ENCODE data around the gene KIF26B. TPM values are rescaled to one million over a fixed set of nuclear protein-coding genes. Genes with fewer than 3 reads are reported as not detected.

KIF26B gene
- total RNA-seq, 1 donor from 2014 or later = 2.1 TPM

DNA sequence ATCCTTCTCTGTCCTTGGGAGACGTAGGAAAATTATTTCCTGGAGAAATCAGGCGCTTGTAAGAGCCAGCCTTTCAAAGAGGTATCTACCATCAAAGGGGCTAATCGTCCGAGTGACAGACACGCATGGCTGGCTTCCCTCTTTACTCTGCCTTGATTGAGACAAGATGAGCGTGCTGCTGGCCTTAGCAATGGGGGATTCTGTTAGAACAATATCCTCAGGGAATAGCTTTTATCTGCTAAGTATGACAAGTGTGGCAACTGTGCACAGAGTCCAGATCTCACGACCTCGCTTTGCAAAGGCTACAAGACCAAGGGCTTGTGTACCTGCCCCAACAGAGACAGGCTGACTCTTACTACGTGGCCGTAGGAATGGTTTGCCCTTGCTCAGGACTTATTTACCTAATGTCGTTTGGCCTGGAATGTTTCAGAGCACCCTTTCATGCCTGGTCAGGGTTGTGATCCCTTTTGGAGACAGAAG, 417.1 kb downstream of the KIF26B start:
- Histone ChIP-seq H3K36me3 (ENCODE audit: control insufficient read depth, insufficient read depth, low read length) (no peaks in the 10 kb centered on the region), H3K4me3 (ENCODE audit: low read depth, low read length) (no peak overlapping the region), H3K27me3 (ENCODE audit: control insufficient read depth, insufficient read depth, low read length) (no peaks in the 10 kb centered on the region)
- TF ChIP-seq, protein P1, sequence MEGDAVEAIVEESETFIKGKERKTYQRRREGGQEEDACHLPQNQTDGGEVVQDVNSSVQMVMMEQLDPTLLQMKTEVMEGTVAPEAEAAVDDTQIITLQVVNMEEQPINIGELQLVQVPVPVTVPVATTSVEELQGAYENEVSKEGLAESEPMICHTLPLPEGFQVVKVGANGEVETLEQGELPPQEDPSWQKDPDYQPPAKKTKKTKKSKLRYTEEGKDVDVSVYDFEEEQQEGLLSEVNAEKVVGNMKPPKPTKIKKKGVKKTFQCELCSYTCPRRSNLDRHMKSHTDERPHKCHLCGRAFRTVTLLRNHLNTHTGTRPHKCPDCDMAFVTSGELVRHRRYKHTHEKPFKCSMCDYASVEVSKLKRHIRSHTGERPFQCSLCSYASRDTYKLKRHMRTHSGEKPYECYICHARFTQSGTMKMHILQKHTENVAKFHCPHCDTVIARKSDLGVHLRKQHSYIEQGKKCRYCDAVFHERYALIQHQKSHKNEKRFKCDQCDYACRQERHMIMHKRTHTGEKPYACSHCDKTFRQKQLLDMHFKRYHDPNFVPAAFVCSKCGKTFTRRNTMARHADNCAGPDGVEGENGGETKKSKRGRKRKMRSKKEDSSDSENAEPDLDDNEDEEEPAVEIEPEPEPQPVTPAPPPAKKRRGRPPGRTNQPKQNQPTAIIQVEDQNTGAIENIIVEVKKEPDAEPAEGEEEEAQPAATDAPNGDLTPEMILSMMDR (IDR thresholded peaks at IDR 0.05; ENCODE audit: insufficient read depth, low read length, severe bottlenecking) = no peak
- FAIRE-seq (no peak), DNase-seq (ENCODE audit: low read depth) (no peak)

- DNase-seq (ENCODE audit: low read depth) (no peak), FAIRE-seq (no peak)
- H3K4me3 ChIP-seq (ENCODE audit: low read depth, low read length) = no peak overlapping the region
- no peaks in the 10 kb centered on the region for H3K36me3 ChIP-seq (ENCODE audit: control insufficient read depth, insufficient read depth, low read length)
- TF ChIP-seq, protein P1 (IDR thresholded peaks at IDR 0.05; ENCODE audit: insufficient read depth, low read length, severe bottlenecking) = no peak
- no peaks in the 10 kb centered on the region for H3K27me3 ChIP-seq (ENCODE audit: control insufficient read depth, insufficient read depth, low read length)
These were observed 417.9 kb downstream of the KIF26B start for GRCh38 chr1:245572709-245573108.

GRCh38 chr1:245575710-245576109, 420.9 kb downstream of the KIF26B start:
- TF ChIP-seq, protein P1 (IDR thresholded peaks at IDR 0.05; ENCODE audit: insufficient read depth, low read length, severe bottlenecking) = no peak

DNA sequence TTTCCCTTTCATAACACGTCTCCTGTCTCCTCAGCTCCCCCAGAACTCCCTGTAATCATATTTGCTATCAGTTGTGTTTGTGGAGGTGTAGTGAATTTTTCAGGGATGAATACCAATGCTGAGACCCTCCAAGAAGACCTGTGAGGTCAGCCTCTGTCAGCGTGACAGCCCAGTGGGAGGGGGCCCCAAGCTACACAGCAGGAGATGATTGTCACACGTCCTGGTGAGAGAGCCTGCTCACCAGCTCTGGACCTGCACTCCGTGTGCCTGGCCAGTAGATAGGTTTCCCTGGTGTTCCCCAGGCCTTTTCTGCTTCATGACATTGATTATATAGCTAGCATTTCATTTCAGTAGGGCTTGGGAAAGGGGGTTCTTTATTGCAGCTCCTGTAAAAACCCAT, 421.5 kb downstream of the KIF26B start:
- no peaks in the 10 kb centered on the region for H3K36me3 ChIP-seq (ENCODE audit: control insufficient read depth, insufficient read depth, low read length)
- FAIRE-seq (no peak), DNase-seq (ENCODE audit: low read depth) (no peak)
- H3K27me3 ChIP-seq (ENCODE audit: control insufficient read depth, insufficient read depth, low read length) = no peaks in the 10 kb centered on the region
- no peak overlapping the region for H3K4me3 ChIP-seq (ENCODE audit: low read depth, low read length)
- TF ChIP-seq, protein P1 (IDR thresholded peaks at IDR 0.05; ENCODE audit: insufficient read depth, low read length, severe bottlenecking) = no peak

More at GRCh38 chr1:245575710-245576109, 420.9 kb downstream of the KIF26B start:
- DNase-seq (ENCODE audit: low read depth) = peak; percentile 4
- no peak overlapping the region for H3K4me3 ChIP-seq (ENCODE audit: low read depth, low read length)
- H3K36me3 ChIP-seq (ENCODE audit: control insufficient read depth, insufficient read depth, low read length) = no peaks in the 10 kb centered on the region
- no peaks in the 10 kb centered on the region for H3K27me3 ChIP-seq (ENCODE audit: control insufficient read depth, insufficient read depth, low read length)
- FAIRE-seq = no peak

DNA sequence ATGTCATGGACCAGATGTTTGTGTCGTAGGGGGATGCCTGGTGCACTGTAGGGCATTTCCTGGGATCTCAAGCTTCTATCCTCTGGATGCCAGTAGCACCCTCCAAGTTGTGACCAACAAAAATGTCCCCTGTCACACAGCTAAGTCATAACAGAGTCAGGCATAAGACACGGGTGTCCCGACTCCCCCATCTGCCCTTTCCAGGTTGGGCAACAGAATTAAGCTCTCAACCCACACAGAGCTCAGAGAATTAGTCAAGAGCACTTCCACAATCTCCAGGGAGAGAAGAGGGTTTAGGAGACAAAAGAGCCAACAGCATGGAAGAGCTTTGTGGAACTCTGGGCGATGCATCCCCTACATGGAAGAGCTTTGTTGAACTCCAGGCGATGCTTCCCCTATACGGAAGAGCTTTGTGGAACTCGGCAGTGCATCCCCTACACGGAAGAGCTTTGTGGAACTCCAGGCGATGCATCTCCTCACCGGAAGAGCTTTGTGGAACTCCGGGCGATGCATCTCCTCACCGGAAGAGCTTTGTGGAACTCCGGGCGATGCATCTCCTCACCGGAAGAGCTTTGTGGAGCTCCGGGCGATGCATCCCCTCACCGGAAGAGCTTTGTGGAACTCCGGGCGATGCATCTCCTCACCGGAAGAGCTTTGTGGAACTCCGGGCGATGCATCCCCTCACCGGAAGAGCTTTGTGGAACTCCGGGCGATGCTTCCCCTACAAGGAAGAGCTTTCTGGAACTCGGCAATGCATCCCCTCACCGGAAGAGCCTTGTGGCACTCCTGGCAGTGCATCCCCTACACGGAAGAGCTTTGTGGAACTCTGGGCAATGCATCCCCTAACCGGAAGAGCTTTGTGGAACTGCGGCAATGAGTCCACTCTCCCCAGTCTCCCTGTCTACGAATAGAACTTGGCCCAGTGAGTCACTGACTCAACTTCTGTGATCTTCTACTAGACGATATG, 422.7 kb downstream of the KIF26B start:
- H3K36me3 ChIP-seq (ENCODE audit: control insufficient read depth, insufficient read depth, low read length) = no peaks in the 10 kb centered on the region
- TF ChIP-seq, protein P1 (IDR thresholded peaks at IDR 0.05; ENCODE audit: insufficient read depth, low read length, severe bottlenecking) = no peak
- no peak for DNase-seq (ENCODE audit: low read depth)
- H3K27me3 ChIP-seq (ENCODE audit: control insufficient read depth, insufficient read depth, low read length) = no peaks in the 10 kb centered on the region
- no peak for FAIRE-seq
- H3K4me3 ChIP-seq (ENCODE audit: low read depth, low read length) = no peak overlapping the region

All from bronchial epithelial cell (primary cell).